ENCODE measurements around the gene LPCAT1.

LPCAT1 gene

DNA sequence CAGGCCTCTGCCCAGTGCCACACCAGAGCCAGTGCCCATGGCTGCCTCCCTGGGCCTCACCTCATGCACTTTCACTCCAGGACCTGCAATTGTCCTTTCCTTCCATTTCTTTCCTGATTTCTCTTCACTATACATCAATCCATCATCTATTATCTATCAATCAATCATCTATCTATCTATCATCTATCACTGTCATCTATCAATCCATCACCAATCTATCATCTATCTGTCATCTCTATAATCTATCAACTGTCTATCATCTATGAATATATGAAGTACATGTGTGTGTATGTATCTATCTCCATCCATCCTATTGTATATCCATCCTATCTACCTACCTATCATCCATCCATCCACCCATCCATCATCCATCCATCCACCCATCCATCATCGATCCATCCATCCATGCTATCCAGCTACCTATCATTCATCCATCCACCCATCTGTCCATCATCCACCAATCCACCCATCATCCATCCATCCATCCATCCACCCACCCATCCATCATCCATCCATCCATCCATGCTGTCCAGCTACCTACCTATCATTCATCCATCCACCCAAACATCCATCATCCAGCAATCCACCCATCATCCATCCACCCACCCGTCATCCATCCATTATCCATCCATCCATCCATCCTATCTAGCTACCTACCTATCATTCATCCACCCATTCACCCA lies 105.4 kb downstream of the LPCAT1 start:
- TF ChIP-seq, protein P1, sequence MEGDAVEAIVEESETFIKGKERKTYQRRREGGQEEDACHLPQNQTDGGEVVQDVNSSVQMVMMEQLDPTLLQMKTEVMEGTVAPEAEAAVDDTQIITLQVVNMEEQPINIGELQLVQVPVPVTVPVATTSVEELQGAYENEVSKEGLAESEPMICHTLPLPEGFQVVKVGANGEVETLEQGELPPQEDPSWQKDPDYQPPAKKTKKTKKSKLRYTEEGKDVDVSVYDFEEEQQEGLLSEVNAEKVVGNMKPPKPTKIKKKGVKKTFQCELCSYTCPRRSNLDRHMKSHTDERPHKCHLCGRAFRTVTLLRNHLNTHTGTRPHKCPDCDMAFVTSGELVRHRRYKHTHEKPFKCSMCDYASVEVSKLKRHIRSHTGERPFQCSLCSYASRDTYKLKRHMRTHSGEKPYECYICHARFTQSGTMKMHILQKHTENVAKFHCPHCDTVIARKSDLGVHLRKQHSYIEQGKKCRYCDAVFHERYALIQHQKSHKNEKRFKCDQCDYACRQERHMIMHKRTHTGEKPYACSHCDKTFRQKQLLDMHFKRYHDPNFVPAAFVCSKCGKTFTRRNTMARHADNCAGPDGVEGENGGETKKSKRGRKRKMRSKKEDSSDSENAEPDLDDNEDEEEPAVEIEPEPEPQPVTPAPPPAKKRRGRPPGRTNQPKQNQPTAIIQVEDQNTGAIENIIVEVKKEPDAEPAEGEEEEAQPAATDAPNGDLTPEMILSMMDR (IDR thresholded peaks at IDR 0.05; ENCODE audit: low read depth, low read length, poor library complexity, severe bottlenecking), result no peak
- TF ChIP-seq EZH2phosphoT487 (IDR thresholded peaks at IDR 0.05; ENCODE audit: borderline replicate concordance, low read length), result no peak
- no peak overlapping the region for H3K4me2 ChIP-seq (ENCODE audit: low read length)
- no peaks in the 10 kb centered on the region for H3F3A ChIP-seq (ENCODE audit: control insufficient read depth, insufficient read depth)
- H4K20me1 ChIP-seq (ENCODE audit: control insufficient read depth, insufficient read depth, low read depth, low read length), result no peaks in the 10 kb centered on the region
- H3K9me2 ChIP-seq (replicated peaks; ENCODE audit: control insufficient read depth, low read length), result no peaks in the 10 kb centered on the region
- H3K4me1 ChIP-seq (ENCODE audit: control insufficient read depth, low read length), result no peaks in the 10 kb centered on the region
- no peaks in the 10 kb centered on the region for H3K36me3 ChIP-seq (ENCODE audit: control insufficient read depth, low read length)
- no peaks in the 10 kb centered on the region; the same call in 1 of the 2 replicates for H3K27me3 ChIP-seq (ENCODE audit: control insufficient read depth, low read length)
- no peak overlapping the region for H3K4me3 ChIP-seq (ENCODE audit: low read length)
- H3K27ac ChIP-seq (ENCODE audit: low read depth, low read length), result no peak overlapping the region
- H3K79me2 ChIP-seq (ENCODE audit: control insufficient read depth, low read length), result no peaks in the 10 kb centered on the region
- no peaks in the 10 kb centered on the region for H3K9me3 ChIP-seq (ENCODE audit: control insufficient read depth, insufficient read depth, low read length)

DNA sequence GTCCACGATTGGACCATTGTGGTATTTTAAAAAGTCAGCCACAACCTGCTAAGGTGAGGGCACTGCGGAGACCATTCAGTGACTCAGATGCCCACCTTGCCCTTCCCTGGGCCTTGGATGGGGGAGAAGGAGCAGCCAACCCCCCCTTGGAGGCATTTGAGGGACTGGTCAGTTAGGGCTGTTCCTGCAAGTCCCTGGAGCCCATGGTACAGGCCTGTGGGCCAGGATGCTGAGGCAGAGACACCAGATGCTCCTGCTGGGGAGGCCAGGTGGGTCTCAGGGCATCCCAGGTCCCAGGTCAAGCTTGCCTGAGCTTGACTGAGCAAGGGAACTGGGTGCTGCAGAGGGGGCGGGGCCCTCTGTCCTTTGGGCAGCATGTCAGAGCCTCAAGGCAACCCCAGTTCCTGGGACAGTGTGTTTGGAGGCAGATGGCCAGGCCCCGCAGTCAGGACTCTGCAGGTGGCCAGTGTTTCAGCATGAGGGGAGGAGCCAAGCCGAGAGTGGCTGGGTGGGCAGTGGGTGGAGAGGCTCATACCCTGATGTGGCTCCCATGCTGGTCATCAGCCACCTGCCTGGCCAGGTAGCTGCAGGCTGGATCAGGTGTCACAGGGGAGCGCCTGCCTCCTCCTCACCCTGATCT lies 106.1 kb downstream of the LPCAT1 start:
- TF ChIP-seq, protein P1 (IDR thresholded peaks at IDR 0.05; ENCODE audit: low read depth, low read length, poor library complexity, severe bottlenecking), result no peak
- no peak for TF ChIP-seq EZH2phosphoT487 (IDR thresholded peaks at IDR 0.05; ENCODE audit: borderline replicate concordance, low read length)
- no peak overlapping the region for H3K4me3 ChIP-seq (ENCODE audit: low read length)
- no peaks in the 10 kb centered on the region for H3K79me2 ChIP-seq (ENCODE audit: control insufficient read depth, low read length)
- no peaks in the 10 kb centered on the region for H3K9me2 ChIP-seq (replicated peaks; ENCODE audit: control insufficient read depth, low read length)
- H4K20me1 ChIP-seq (ENCODE audit: control insufficient read depth, insufficient read depth, low read depth, low read length), result no peaks in the 10 kb centered on the region
- peaks cover 3% of the 10 kb centered on the region; the same call in 1 of the 2 replicates for H3K27me3 ChIP-seq (ENCODE audit: control insufficient read depth, low read length)
- no peak overlapping the region for H3K27ac ChIP-seq (ENCODE audit: low read depth, low read length)
- no peaks in the 10 kb centered on the region for H3K9me3 ChIP-seq (ENCODE audit: control insufficient read depth, insufficient read depth, low read length)
- H3K4me2 ChIP-seq (ENCODE audit: low read length), result no peak overlapping the region
- H3F3A ChIP-seq (ENCODE audit: control insufficient read depth, insufficient read depth), result no peaks in the 10 kb centered on the region
- no peaks in the 10 kb centered on the region for H3K4me1 ChIP-seq (ENCODE audit: control insufficient read depth, low read length)
- H3K36me3 ChIP-seq (ENCODE audit: control insufficient read depth, low read length), result no peaks in the 10 kb centered on the region

DNA sequence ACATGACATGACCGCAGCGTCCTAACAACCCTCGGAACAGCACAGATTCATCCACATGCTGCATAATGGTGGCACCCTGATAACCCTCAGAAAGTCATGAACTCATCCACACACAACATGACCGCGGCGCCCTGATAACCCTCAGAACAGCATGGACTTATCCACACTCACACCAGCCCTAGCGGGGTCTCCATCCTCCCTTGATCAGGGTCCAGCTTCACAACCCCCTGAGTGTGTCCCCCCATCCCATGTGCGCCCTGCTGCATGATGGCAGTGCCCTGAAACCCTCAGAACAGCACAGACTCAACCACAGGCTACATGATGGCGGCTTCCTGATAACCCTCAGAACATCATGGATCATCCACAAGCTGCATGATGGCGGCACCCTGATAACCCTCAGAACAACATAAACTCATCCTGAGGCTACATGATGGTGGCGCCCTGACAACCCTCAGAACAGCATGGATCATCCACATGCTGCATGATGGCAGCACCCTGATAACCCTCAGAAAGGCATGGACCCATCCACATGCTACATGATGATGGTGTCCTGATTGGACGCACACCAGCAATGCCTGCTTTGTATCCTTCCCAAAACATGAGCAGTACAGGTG lies 106.8 kb downstream of the LPCAT1 start:
- no peaks in the 10 kb centered on the region for H3K4me1 ChIP-seq (ENCODE audit: control insufficient read depth, low read length)
- no peak overlapping the region for H3K4me2 ChIP-seq (ENCODE audit: low read length)
- H3K27ac ChIP-seq (ENCODE audit: low read depth, low read length), result no peak overlapping the region
- no peaks in the 10 kb centered on the region for H3K9me3 ChIP-seq (ENCODE audit: control insufficient read depth, insufficient read depth, low read length)
- H3K36me3 ChIP-seq (ENCODE audit: control insufficient read depth, low read length), result no peaks in the 10 kb centered on the region
- peaks cover 5% of the 10 kb centered on the region; the same call in 1 of the 2 replicates for H3K27me3 ChIP-seq (ENCODE audit: control insufficient read depth, low read length)
- no peak overlapping the region for H3K4me3 ChIP-seq (ENCODE audit: low read length)
- H3K79me2 ChIP-seq (ENCODE audit: control insufficient read depth, low read length), result no peaks in the 10 kb centered on the region
- no peaks in the 10 kb centered on the region for H4K20me1 ChIP-seq (ENCODE audit: control insufficient read depth, insufficient read depth, low read depth, low read length)
- TF ChIP-seq, protein P1 (IDR thresholded peaks at IDR 0.05; ENCODE audit: low read depth, low read length, poor library complexity, severe bottlenecking), result no peak
- no peak for TF ChIP-seq EZH2phosphoT487 (IDR thresholded peaks at IDR 0.05; ENCODE audit: borderline replicate concordance, low read length)
- no peaks in the 10 kb centered on the region for H3F3A ChIP-seq (ENCODE audit: control insufficient read depth, insufficient read depth)
- H3K9me2 ChIP-seq (replicated peaks; ENCODE audit: control insufficient read depth, low read length), result no peaks in the 10 kb centered on the region
